NT2/D1 (cell line): Measurements from ENCODE around the gene HSPA8.

Experiments used
- SUZ12 ChIP-seq: IDR thresholded peaks from 2 replicates; pipeline ENCODE4 v1.6.1; 2011; ENCODE audit not compliant: insufficient read length, insufficient read depth; ENCODE audit errors: extremely low read depth
- YY1 ChIP-seq: IDR thresholded peaks from 2 replicates; pipeline ENCODE4 v1.6.1; 2011; ENCODE audit not compliant: insufficient read length, insufficient read depth
- ZNF274 ChIP-seq: IDR thresholded peaks from 2 replicates; pipeline ENCODE4 v1.6.1; 2011; ENCODE audit warnings: mild to moderate bottlenecking, low read depth, low read length

GRCh38 chr11:123098990-123099389 lies 37.1 kb upstream of the HSPA8 start:
- no peak for TF ChIP-seq SUZ12
- TF ChIP-seq ZNF274: no peak
- TF ChIP-seq YY1: no peak
